HG02759 (cell line): Measurements from ENCODE around the gene AGTR2.
"Not testable (repeated sequence)": the region's sequence is repeated elsewhere in the genome, so short reads cannot be mapped to it uniquely, and the experiment has no call there.

Experiments
- ATAC-seq: cut with Tn5 transposase; IDR thresholded peaks from one replicate; pipeline ENCODE4 v1.9.1; 2021; ENCODE audit warnings: mild to moderate bottlenecking, moderate library complexity; ENCODE audit not compliant: unreplicated experiment

Gene AGTR2

GRCh38 chrX:116170511-116170910 is at the start of gene AGTR2:
AGTR2 (plus strand) TSS chrX:116170744; CDS start chrX:116172281, 1,537 bp downstream.
- ATAC-seq = no peak

- ATAC-seq = no peak
Measured at GRCh38 chrX:116135277-116135676, 35.3 kb upstream of the AGTR2 start.

- not testable (repeated sequence) for ATAC-seq
Measured at GRCh38 chrX:116141270-116141669, 29.3 kb upstream of the AGTR2 start.

GRCh38 chrX:116142976-116143375 is 27.6 kb upstream of the AGTR2 start:
- no peak for ATAC-seq

GRCh38 chrX:116172976-116173375 is 2.4 kb downstream of the AGTR2 start:
- ATAC-seq = no peak

GRCh38 chrX:116181300-116181699 is 10.8 kb downstream of the AGTR2 start:
- ATAC-seq = no peak

GRCh38 chrX:116185163-116185562 is 14.6 kb downstream of the AGTR2 start:
- ATAC-seq = no peak

GRCh38 chrX:116194649-116195048 is 24.1 kb downstream of the AGTR2 start:
- no peak for ATAC-seq

- ATAC-seq = no peak
Measured at GRCh38 chrX:116198235-116198634, 27.7 kb downstream of the AGTR2 start.

- ATAC-seq = no peak
Measured at GRCh38 chrX:116198810-116199209, 28.3 kb downstream of the AGTR2 start.

- ATAC-seq = no peak
Measured at GRCh38 chrX:116204932-116205331, 34.4 kb downstream of the AGTR2 start.

GRCh38 chrX:116213262-116213661 is 42.7 kb downstream of the AGTR2 start:
- no peak for ATAC-seq

GRCh38 chrX:116217080-116217479 is 46.5 kb downstream of the AGTR2 start:
- ATAC-seq = not testable (repeated sequence)
